Measurements from ENCODE around the gene UCN.
"Not testable (repeated sequence)": the region's sequence is repeated elsewhere in the genome, so short reads cannot be mapped to it uniquely, and the experiment has no call there.

Gene UCN, protein sequence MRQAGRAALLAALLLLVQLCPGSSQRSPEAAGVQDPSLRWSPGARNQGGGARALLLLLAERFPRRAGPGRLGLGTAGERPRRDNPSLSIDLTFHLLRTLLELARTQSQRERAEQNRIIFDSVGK

GRCh38 chr2:27308359-27308881 is at the start of gene UCN:
Gene UCN (minus strand): TSS chr2:27308445. CDS start chr2:27307895, 550 bp downstream.
- Histone ChIP-seq H3K27ac (ENCODE audit: low read depth, low read length) (no peak within 1 kb of the TSS), H3K36me3 (ENCODE audit: control insufficient read depth, insufficient read depth, low read length) (peaks cover 16% of the 10 kb centered on the region), H3K4me1 (ENCODE audit: control insufficient read depth, insufficient read depth, low read length) (peaks cover 13% of the 10 kb centered on the region; the same call in 1 of the 2 replicates), H3K9ac (ENCODE audit: low read length) (no peak within 1 kb of the TSS), H3K4me3 (ENCODE audit: low read depth, low read length) (peak within 1 kb of the TSS; percentile 51), H3K9me3 (ENCODE audit: control insufficient read depth, insufficient read depth, low read depth, low read length) (no peaks in the 10 kb centered on the region), H3K27me3 (ENCODE audit: control insufficient read depth, insufficient read depth, low read length) (peaks cover 48% of the 10 kb centered on the region)

GRCh38 chr2:27356382-27357181 is 48.3 kb upstream of the UCN start, which contains the start of gene GTF3C2:
Gene GTF3C2 (minus strand): TSS chr2:27356764. CDS start chr2:27343554, 13,210 bp downstream.
- H3K9ac ChIP-seq (ENCODE audit: low read length) = peak within 1 kb of the TSS; percentile 98

DNA sequence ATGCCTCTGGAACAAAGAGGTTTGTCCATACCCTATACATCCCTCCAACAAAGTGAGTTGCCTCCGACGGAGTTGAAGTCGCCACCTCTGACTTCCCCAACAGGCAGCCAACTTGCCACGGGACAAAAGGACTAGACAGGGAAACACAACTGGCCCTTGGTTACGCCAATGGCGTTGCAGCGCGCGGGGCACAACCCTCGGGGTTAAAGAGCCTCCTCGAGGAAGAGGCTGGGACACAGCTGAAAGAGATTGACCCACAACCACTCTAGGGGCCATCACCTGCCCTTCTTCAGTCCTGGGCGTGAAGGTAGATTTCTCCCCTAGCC is 47.8 kb upstream of the UCN start:
- Histone ChIP-seq H3K36me3 (ENCODE audit: control insufficient read depth, insufficient read depth, low read length) (0 out of 2 replicates have a peak, but pooled peaks cover 5% of the 10 kb centered on the region), H3K4me1 (ENCODE audit: control insufficient read depth, insufficient read depth, low read length) (peaks cover 26% of the 10 kb centered on the region), H3K27ac (ENCODE audit: low read depth, low read length) (peak overlapping the region; percentile 96)

More at GRCh38 chr2:27356382-27357181, 48.3 kb upstream of the UCN start, which contains the start of gene GTF3C2:
- Histone ChIP-seq H3K4me3 (ENCODE audit: low read depth, low read length) (peak within 1 kb of the TSS; percentile 97), H3K36me3 (ENCODE audit: control insufficient read depth, insufficient read depth, low read length) (0 out of 2 replicates have a peak, but pooled peaks cover 5% of the 10 kb centered on the region), H3K27ac (ENCODE audit: low read depth, low read length) (peak within 1 kb of the TSS; percentile 96), H3K4me1 (ENCODE audit: control insufficient read depth, insufficient read depth, low read length) (peaks cover 24% of the 10 kb centered on the region), H3K27me3 (ENCODE audit: control insufficient read depth, insufficient read depth, low read length) (no peaks in the 10 kb centered on the region), H3K9me3 (ENCODE audit: control insufficient read depth, insufficient read depth, low read depth, low read length) (peaks cover 2% of the 10 kb centered on the region; the same call in 1 of the 2 replicates)

DNA sequence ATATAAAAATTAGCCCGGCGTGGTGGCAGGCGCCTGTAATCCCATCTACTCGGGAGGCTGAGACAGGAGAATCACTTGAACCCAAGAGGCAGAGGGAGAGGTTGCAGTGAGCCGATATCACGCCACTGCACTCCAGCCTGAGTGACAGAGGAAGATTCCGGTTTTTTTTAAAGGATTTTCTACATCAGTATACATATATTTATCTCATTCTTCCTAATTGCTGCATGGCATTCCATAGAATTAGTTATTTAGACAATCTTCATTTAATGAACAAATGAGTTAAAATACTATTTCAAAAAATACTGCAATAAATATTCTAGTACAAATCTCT is 46.3 kb upstream of the UCN start:
- peaks cover 12% of the 10 kb centered on the region for H3K36me3 ChIP-seq (ENCODE audit: control insufficient read depth, insufficient read depth, low read length)
- no peak overlapping the region for H3K27ac ChIP-seq (ENCODE audit: low read depth, low read length)
- no peak overlapping the region for H3K9ac ChIP-seq (ENCODE audit: low read length)
- H3K27me3 ChIP-seq (ENCODE audit: control insufficient read depth, insufficient read depth, low read length) = no peaks in the 10 kb centered on the region
- peaks cover 26% of the 10 kb centered on the region for H3K4me1 ChIP-seq (ENCODE audit: control insufficient read depth, insufficient read depth, low read length)
- peaks cover 2% of the 10 kb centered on the region; the same call in 1 of the 2 replicates for H3K9me3 ChIP-seq (ENCODE audit: control insufficient read depth, insufficient read depth, low read depth, low read length)
- H3K4me3 ChIP-seq (ENCODE audit: low read depth, low read length) = no peak overlapping the region

More for the DNA sequence above, 47.8 kb upstream of the UCN start:
- Histone ChIP-seq H3K27me3 (ENCODE audit: control insufficient read depth, insufficient read depth, low read length) (no peaks in the 10 kb centered on the region), H3K9ac (ENCODE audit: low read length) (peak overlapping the region; percentile 98), H3K9me3 (ENCODE audit: control insufficient read depth, insufficient read depth, low read depth, low read length) (peaks cover 2% of the 10 kb centered on the region; the same call in 1 of the 2 replicates), H3K4me3 (ENCODE audit: low read depth, low read length) (peak overlapping the region; percentile 97)

DNA sequence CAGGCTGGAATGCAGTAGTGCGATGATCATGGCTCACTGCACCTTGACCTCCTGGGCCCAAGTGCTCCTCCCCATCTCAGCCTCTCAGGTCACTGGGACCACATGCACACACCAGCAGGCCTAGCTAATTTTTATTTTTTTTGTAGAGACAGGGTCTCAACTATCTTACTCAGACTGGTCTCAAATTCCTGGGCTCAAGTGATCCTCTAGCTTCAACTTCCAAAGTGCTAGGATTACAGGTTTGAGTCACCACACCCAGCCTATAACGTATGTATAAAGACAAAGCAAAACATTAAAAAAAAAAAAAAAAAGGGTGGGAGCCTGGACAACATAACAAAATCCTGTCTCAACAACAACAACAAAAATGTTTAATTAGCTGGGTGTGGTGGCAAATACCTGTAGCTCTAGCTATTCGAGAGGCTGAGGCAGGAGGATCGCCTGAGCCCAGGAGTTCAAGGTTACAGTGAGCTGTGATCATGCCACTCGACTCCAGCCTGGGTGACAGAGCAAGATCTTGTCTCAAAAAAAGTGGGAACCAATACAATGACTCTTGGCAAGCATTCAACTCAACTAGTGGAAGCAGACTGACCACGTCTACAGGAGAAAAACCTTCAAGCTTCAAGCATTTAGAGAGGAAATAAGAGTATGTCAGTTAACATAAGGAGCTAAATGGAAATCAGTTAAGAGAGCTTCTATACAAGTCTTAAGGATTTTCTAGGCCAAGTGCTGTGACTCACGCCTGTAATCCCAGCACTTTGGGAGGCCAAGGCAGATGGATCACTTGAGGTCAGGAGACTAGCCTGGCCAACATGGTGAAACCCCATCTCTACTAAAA is 45.7 kb upstream of the UCN start:
- no peaks in the 10 kb centered on the region for H3K27me3 ChIP-seq (ENCODE audit: control insufficient read depth, insufficient read depth, low read length)
- peak overlapping the region; percentile 26; the same call in 1 of the 2 replicates for H3K4me3 ChIP-seq (ENCODE audit: low read depth, low read length)
- peaks cover 26% of the 10 kb centered on the region for H3K4me1 ChIP-seq (ENCODE audit: control insufficient read depth, insufficient read depth, low read length)
- peaks cover 2% of the 10 kb centered on the region; the same call in 1 of the 2 replicates for H3K9me3 ChIP-seq (ENCODE audit: control insufficient read depth, insufficient read depth, low read depth, low read length)
- peaks cover 12% of the 10 kb centered on the region for H3K36me3 ChIP-seq (ENCODE audit: control insufficient read depth, insufficient read depth, low read length)
- peak overlapping the region; percentile 6; the same call in 1 of the 2 replicates for H3K27ac ChIP-seq (ENCODE audit: low read depth, low read length)
- peak overlapping the region; percentile 10 for H3K9ac ChIP-seq (ENCODE audit: low read length)

- not testable (repeated sequence) for H3K9ac ChIP-seq (ENCODE audit: low read length); H3K27me3 ChIP-seq (ENCODE audit: control insufficient read depth, insufficient read depth, low read length); H3K36me3 ChIP-seq (ENCODE audit: control insufficient read depth, insufficient read depth, low read length); H3K4me3 ChIP-seq (ENCODE audit: low read depth, low read length); H3K27ac ChIP-seq (ENCODE audit: low read depth, low read length); H3K9me3 ChIP-seq (ENCODE audit: control insufficient read depth, insufficient read depth, low read depth, low read length)
- H3K4me1 ChIP-seq (ENCODE audit: control insufficient read depth, insufficient read depth, low read length) = peaks cover 26% of the 10 kb centered on the region
These were observed 45.1 kb upstream of the UCN start for GRCh38 chr2:27353386-27353761.

DNA sequence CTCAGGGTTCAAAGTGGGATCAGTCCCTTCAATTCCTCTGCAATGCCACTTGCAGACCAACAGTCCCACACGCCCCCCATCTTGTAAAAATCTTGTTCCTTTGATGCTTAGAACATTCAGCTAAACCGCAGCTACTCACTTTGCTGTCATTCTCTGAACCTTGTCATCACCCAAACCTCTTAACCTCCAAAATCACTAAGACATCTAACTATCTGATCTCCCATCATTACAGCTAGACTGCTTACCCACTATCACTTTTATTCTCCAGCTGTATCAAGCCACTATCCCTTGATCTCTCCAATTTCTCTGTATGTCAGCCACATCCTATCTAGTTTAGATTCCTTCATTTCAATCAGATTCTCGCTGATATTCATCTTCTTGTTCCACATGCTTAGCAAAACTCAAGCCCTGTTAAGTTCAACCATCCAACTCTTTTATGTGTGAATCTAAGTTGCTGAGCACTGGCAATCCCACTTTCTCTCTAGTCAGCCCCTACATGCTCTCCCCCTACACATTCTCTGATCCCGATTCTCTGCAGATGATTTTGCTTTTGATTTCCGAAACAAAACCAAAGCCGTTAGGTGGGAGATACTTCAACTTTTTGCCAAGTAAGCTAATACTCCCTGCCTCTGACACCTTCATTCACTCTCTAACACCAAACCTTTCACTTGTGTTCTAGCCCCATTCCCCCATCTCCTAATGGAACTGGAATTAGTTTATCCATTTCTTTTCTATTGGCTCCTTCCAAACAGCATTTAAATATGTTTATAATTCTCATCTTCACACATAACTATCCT is 43.8 kb upstream of the UCN start:
- no peaks in the 10 kb centered on the region for H3K27me3 ChIP-seq (ENCODE audit: control insufficient read depth, insufficient read depth, low read length)
- peaks cover 7% of the 10 kb centered on the region for H3K36me3 ChIP-seq (ENCODE audit: control insufficient read depth, insufficient read depth, low read length)
- no peak overlapping the region for H3K4me3 ChIP-seq (ENCODE audit: low read depth, low read length)
- H3K9ac ChIP-seq (ENCODE audit: low read length) = no peak overlapping the region
- peaks cover 26% of the 10 kb centered on the region for H3K4me1 ChIP-seq (ENCODE audit: control insufficient read depth, insufficient read depth, low read length)
- H3K27ac ChIP-seq (ENCODE audit: low read depth, low read length) = no peak overlapping the region
- no peaks in the 10 kb centered on the region for H3K9me3 ChIP-seq (ENCODE audit: control insufficient read depth, insufficient read depth, low read depth, low read length)

DNA sequence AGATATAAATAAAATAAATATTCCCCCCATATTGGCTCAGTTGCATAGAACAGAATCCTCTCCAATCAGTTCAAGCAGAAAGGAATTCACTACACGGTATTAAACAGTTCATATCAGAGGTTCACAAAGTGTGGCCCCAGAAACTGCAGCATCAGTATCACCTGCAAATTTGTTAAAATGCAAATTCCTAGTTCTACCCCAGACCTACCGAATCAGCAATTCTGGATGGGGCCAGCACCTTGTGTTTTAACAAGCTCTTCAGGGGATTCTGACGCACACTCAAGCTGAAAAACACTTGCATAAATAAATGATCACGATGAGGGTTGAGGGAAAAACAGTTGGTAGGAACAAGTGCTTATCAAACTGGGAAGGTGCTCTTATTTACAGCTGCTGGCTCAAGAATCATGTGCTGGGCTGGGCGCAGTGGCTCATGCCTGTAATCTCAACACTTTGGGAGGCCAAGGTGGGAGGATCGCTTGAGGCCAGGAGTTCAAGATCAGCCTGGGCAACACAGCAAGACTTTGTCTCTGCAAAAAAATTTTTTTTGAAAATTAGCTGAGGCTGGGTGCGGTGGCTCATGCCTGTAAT is 42.0 kb upstream of the UCN start:
- H3K9me3 ChIP-seq (ENCODE audit: control insufficient read depth, insufficient read depth, low read depth, low read length) = no peaks in the 10 kb centered on the region

DNA sequence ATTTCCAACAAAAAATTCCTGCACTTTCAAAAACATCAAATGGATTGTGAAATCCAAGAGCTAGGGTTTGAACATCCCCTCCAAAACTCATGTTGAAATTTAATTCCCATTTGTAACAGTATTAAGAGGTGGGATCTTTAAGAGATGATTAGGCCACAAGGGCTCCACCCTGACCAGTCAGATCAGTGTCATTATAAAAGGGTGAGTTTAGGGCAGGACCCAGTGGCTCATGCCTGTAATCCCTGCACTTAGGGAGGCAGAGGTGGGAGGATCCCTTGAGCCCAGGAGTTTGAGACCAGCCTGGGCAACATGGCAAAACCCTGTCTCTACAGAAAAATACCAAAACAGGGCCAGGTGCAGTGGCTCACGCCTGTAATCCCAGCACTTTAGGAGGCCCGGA is 39.4 kb upstream of the UCN start:
- Histone ChIP-seq H3K4me1 (ENCODE audit: control insufficient read depth, insufficient read depth, low read length) (peaks cover 8% of the 10 kb centered on the region), H3K9me3 (ENCODE audit: control insufficient read depth, insufficient read depth, low read depth, low read length) (no peaks in the 10 kb centered on the region), H3K27me3 (ENCODE audit: control insufficient read depth, insufficient read depth, low read length) (no peaks in the 10 kb centered on the region), H3K9ac (ENCODE audit: low read length) (no peak overlapping the region), H3K4me3 (ENCODE audit: low read depth, low read length) (no peak overlapping the region), H3K36me3 (ENCODE audit: control insufficient read depth, insufficient read depth, low read length) (peaks cover 17% of the 10 kb centered on the region), H3K27ac (ENCODE audit: low read depth, low read length) (no peak overlapping the region)

More for the DNA sequence above, 42.0 kb upstream of the UCN start:
- Histone ChIP-seq H3K36me3 (ENCODE audit: control insufficient read depth, insufficient read depth, low read length) (peaks cover 7% of the 10 kb centered on the region), H3K27me3 (ENCODE audit: control insufficient read depth, insufficient read depth, low read length) (no peaks in the 10 kb centered on the region), H3K4me1 (ENCODE audit: control insufficient read depth, insufficient read depth, low read length) (peaks cover 26% of the 10 kb centered on the region), H3K27ac (ENCODE audit: low read depth, low read length) (no peak overlapping the region), H3K9ac (ENCODE audit: low read length) (no peak overlapping the region), H3K4me3 (ENCODE audit: low read depth, low read length) (no peak overlapping the region)

DNA sequence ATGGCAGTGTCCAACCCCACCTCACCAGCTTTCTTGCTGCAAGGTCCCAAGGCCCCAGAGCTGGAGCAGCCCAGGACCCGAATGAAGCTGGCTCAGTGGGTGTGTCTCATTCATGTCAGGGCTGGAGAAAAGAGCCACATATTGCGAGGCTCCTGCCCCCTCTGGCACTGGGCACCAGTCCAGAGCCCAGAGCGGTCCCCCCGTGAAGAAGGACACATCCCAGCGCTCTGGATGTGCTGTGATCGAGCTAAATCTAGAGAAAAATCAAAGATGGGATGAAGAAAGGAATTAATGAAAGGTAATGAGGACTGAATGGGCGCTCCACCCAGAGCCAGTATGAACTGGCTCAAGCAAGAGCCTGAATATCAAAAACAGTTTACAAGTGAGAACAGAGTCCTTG is 27.9 kb upstream of the UCN start:
- Histone ChIP-seq H3K4me3 (ENCODE audit: low read depth, low read length) (no peak overlapping the region), H3K27me3 (ENCODE audit: control insufficient read depth, insufficient read depth, low read length) (no peaks in the 10 kb centered on the region), H3K4me1 (ENCODE audit: control insufficient read depth, insufficient read depth, low read length) (no peaks in the 10 kb centered on the region), H3K36me3 (ENCODE audit: control insufficient read depth, insufficient read depth, low read length) (peaks cover 89% of the 10 kb centered on the region), H3K9ac (ENCODE audit: low read length) (no peak overlapping the region), H3K27ac (ENCODE audit: low read depth, low read length) (no peak overlapping the region), H3K9me3 (ENCODE audit: control insufficient read depth, insufficient read depth, low read depth, low read length) (no peaks in the 10 kb centered on the region)

Measured in HUES6 (cell line).